GM23338 (cell line): ENCODE data around the gene VSTM2L. TPM values are rescaled to one million over a fixed set of nuclear protein-coding genes. Genes with fewer than 3 reads are reported as not detected.

Experiments used
- ATAC-seq: fragments of 200-7000 bp; cut with Tn5 transposase; 3 replicates; pipeline ENCODE4 v1.9.1; 2020
- DNase-seq: peaks from one replicate; pipeline ENCODE4 v3.0.0-alpha.2; 2015; ENCODE audit warnings: low spot score
- H2AFZ ChIP-seq: fragments of 200-600 bp; sonication (generic); 2 replicates; pipeline ENCODE4 v1.8.0; 2016; ENCODE audit warnings: antibody characterized with exemption, mild to moderate bottlenecking, moderate library complexity
- H3F3A ChIP-seq: fragments of 200-600 bp; sonication (generic); replicated peaks from 2 replicates; pipeline ENCODE4 v1.8.0; 2017; ENCODE audit warnings: antibody characterized with exemption, mixed run types, low read depth
- H3K27ac ChIP-seq: fragments of 200-600 bp; sonication (generic); 2 replicates; pipeline ENCODE4 v1.6.1; 2016; ENCODE audit warnings: low read depth
- H3K27me3 ChIP-seq: fragments of 200-600 bp; sonication (generic); 2 replicates; pipeline ENCODE4 v1.8.0; 2016; ENCODE audit warnings: mild to moderate bottlenecking, mixed run types, moderate library complexity; ENCODE audit not compliant: insufficient read depth
- H3K36me3 ChIP-seq: fragments of 200-600 bp; sonication (generic); 2 replicates; pipeline ENCODE4 v1.8.0; 2016; ENCODE audit warnings: mild to moderate bottlenecking; ENCODE audit not compliant: insufficient read depth
- H3K4me1 ChIP-seq: fragments of 200-600 bp; sonication (generic); 2 replicates; pipeline ENCODE4 v1.8.0; 2016; ENCODE audit warnings: mild to moderate bottlenecking, moderate library complexity; ENCODE audit not compliant: insufficient read depth
- H3K4me2 ChIP-seq: fragments of 200-600 bp; sonication (generic); 2 replicates; pipeline ENCODE4 v1.7.1; 2017; ENCODE audit warnings: mixed run types
- H3K4me3 ChIP-seq: fragments of 200-600 bp; sonication (generic); 2 replicates; pipeline ENCODE4 v1.6.1; 2016; ENCODE audit warnings: mixed run types
- H3K79me2 ChIP-seq: fragments of 200-600 bp; sonication (generic); replicated peaks from 2 replicates; pipeline ENCODE4 v1.8.0; 2017; ENCODE audit warnings: mild to moderate bottlenecking; ENCODE audit not compliant: insufficient read depth
- H3K9me2 ChIP-seq: fragments of 200-600 bp; sonication (generic); 2 replicates; pipeline ENCODE4 v1.8.0; 2017; ENCODE audit not compliant: insufficient read depth
- H4K20me1 ChIP-seq: fragments of 200-600 bp; sonication (generic); replicated peaks from 2 replicates; pipeline ENCODE4 v1.8.0; 2017; ENCODE audit warnings: mild to moderate bottlenecking; ENCODE audit not compliant: insufficient read depth
- H3K27ac Mint-ChIP-seq: 2 replicates; pipeline ENCODE4 v1.8.0; 2020; ENCODE audit warnings: inconsistent platforms, mild to moderate bottlenecking, moderate library complexity, mixed read lengths
- H3K27me3 Mint-ChIP-seq: 3 replicates; pipeline ENCODE4 v1.8.0; 2022; ENCODE audit warnings: low read depth, mild to moderate bottlenecking, moderate library complexity, mixed read lengths, inconsistent platforms; ENCODE audit not compliant: insufficient read depth, poor library complexity
- H3K36me3 Mint-ChIP-seq: 3 replicates; pipeline ENCODE4 v1.8.0; 2021; ENCODE audit warnings: low read depth, mild to moderate bottlenecking, inconsistent platforms, moderate library complexity, mixed read lengths
- H3K4me1 Mint-ChIP-seq: 3 replicates; pipeline ENCODE4 v1.8.0; 2020; ENCODE audit warnings: mild to moderate bottlenecking, inconsistent platforms, mixed read lengths
- H3K4me3 Mint-ChIP-seq: 3 replicates; pipeline ENCODE4 v1.8.0; 2021; ENCODE audit warnings: moderate library complexity, mild to moderate bottlenecking, inconsistent platforms, mixed read lengths
- H3K9me3 Mint-ChIP-seq: 3 replicates; pipeline ENCODE4 v1.8.0; 2020; ENCODE audit warnings: moderate library complexity, mild to moderate bottlenecking, inconsistent platforms, mixed read lengths
- EZH2 ChIP-seq: fragments of 200-600 bp; sonication (generic); IDR thresholded peaks from one replicate; pipeline ENCODE4 v1.8.0; 2017; ENCODE audit warnings: antibody characterized with exemption, mild to moderate bottlenecking, low read depth; ENCODE audit not compliant: unreplicated experiment
- EZH2phosphoT487 ChIP-seq: fragments of 200-600 bp; sonication (generic); IDR thresholded peaks from one replicate; pipeline ENCODE4 v1.8.1; 2018; ENCODE audit warnings: antibody characterized with exemption; ENCODE audit not compliant: unreplicated experiment
- NANOG ChIP-seq: IDR thresholded peaks from 2 replicates; pipeline ENCODE4 v1.6.1; 2016; ENCODE audit warnings: antibody characterized with exemption, borderline replicate concordance
- REST ChIP-seq: IDR thresholded peaks from one replicate; pipeline ENCODE4 v1.6.1; 2018; ENCODE audit warnings: antibody characterized with exemption; ENCODE audit not compliant: unreplicated experiment
- STAT1 ChIP-seq: IDR thresholded peaks from one replicate; pipeline ENCODE4 v1.6.1; 2016; ENCODE audit warnings: antibody characterized with exemption; ENCODE audit not compliant: unreplicated experiment
- ZNF114 ChIP-seq: fragments of 250-450 bp; sonication (Bioruptor Pico); IDR thresholded peaks from 2 replicates; pipeline ENCODE4 v1.5.0; 2020; ENCODE audit warnings: mild to moderate bottlenecking, moderate library complexity
- ZNF331 ChIP-seq: fragments of 250-450 bp; sonication (Bioruptor Pico); IDR thresholded peaks from 2 replicates; pipeline ENCODE4 v1.5.0; 2020; ENCODE audit warnings: low read depth, mild to moderate bottlenecking, moderate library complexity
- polyA plus RNA-seq: library from polyadenylated mRNA; unstranded; fragments of >200 nt; fragmentation: Nextera tagmentation; extraction: Ambion mirVana; gene quantifications from 2 replicates; pipeline ENCODE4 v1.2.1, GENCODE V29; 2016
- total RNA-seq: library from RNA; depleted of rRNA; stranded (reverse); fragments of >200 nt; shearing (Covaris generic); gene quantifications from 2 replicates; pipeline ENCODE4 v1.2.3, GENCODE V29; 2014
- TF ChIP-seq, protein P1 (sequence below): IDR thresholded peaks from 2 replicates; pipeline ENCODE4 v1.6.1; 2016; ENCODE audit warnings: antibody characterized with exemption
- TF ChIP-seq, protein P2 (sequence below), 2 experiments: fragments of 200-600 bp in 1 of 2; sonication (generic) in 1 of 2; conservative IDR thresholded peaks; 2 replicates each; pipeline versions ENCODE4 v1.5.1 to v1.6.1; 2016 to 2017; ENCODE audit warnings: antibody characterized with exemption in 2 of 2, low read depth in 2 of 2, mild to moderate bottlenecking in 2 of 2, moderate library complexity in 1 of 2
- TF ChIP-seq, protein P3 (sequence below): fragments of 250-450 bp; sonication (Bioruptor Pico); IDR thresholded peaks from 2 replicates; pipeline ENCODE4 v1.5.0; 2020; ENCODE audit warnings: mild to moderate bottlenecking, moderate library complexity

Gene VSTM2L
- total and polyA plus RNA-seq, 2 experiments from 2014 or later, result 0.60 to 1.9 TPM

DNA sequence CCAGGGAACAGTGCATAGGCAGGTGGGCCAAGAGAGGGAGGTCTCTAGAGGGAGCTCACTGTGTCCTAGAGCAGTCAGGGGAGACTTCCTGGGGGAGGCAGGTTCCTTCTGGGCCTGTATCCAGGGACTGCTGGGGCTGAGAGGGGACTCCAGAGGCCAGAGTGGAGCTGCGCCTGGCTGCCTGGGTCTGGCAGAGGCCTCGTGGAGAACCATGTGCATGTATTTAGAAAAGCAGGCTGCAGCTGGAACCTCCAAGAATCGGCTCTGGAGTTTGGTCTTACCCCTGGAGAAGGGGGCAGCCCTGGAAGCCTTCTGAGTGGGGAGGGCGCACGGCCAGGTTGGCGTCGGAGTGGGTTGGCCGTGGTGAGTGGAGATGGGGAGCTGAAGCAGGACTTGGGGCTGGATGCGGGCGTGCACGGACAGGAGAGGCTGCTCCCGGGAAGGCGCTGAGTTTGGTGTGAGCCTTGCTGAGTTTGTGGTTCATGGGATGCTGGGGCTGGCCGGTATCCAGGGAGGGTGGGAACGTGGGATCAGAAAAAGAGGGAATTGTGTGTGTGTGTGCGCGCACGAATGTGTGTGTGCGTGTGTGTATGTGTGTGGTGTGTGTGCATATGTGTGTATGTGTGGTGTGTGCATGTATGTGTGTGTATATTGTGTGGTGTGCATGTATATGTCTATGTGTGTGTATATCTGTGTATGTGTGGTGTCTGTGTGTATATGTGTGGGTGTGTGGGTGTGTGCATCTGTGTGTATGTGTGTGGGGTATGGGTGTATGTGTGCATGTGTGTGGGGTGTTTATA, 10.8 kb downstream of the VSTM2L start (continued):
- TF ChIP-seq, protein P1, sequence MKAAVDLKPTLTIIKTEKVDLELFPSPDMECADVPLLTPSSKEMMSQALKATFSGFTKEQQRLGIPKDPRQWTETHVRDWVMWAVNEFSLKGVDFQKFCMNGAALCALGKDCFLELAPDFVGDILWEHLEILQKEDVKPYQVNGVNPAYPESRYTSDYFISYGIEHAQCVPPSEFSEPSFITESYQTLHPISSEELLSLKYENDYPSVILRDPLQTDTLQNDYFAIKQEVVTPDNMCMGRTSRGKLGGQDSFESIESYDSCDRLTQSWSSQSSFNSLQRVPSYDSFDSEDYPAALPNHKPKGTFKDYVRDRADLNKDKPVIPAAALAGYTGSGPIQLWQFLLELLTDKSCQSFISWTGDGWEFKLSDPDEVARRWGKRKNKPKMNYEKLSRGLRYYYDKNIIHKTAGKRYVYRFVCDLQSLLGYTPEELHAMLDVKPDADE, result no peak
- no peak for TF ChIP-seq ZNF114 (CRISPR knock-in tag)
- TF ChIP-seq, protein P2, sequence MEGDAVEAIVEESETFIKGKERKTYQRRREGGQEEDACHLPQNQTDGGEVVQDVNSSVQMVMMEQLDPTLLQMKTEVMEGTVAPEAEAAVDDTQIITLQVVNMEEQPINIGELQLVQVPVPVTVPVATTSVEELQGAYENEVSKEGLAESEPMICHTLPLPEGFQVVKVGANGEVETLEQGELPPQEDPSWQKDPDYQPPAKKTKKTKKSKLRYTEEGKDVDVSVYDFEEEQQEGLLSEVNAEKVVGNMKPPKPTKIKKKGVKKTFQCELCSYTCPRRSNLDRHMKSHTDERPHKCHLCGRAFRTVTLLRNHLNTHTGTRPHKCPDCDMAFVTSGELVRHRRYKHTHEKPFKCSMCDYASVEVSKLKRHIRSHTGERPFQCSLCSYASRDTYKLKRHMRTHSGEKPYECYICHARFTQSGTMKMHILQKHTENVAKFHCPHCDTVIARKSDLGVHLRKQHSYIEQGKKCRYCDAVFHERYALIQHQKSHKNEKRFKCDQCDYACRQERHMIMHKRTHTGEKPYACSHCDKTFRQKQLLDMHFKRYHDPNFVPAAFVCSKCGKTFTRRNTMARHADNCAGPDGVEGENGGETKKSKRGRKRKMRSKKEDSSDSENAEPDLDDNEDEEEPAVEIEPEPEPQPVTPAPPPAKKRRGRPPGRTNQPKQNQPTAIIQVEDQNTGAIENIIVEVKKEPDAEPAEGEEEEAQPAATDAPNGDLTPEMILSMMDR (conservative IDR thresholded peaks at IDR 0.05; ENCODE audit: low read depth in 2 of 2), result no peak

DNA sequence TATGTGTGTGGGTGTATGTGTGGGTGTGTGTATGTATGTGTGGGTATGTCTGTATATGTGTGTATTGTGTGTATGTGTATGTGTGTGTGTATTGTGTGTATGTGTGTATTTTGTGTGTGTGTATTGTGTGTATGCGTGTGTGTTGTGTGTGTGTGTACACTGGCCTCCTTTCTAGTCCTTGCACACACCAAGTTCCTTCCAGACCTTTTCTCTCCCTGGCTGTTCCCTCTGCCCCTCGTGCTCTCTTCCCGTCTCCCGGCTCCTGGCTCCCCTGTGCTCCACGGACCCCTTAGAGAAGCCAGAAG, 11.4 kb downstream of the VSTM2L start:
- Histone ChIP-seq H3K27ac (peak overlapping the region; percentile 79), H3K4me2 (peak overlapping the region; percentile 88), H2AFZ (peak overlapping the region; percentile 98), H3K9me2 (no peaks in the 10 kb centered on the region), H3K27me3 (peaks cover 14% of the 10 kb centered on the region; the same call in 1 of the 2 replicates), H3F3A (peaks cover 10% of the 10 kb centered on the region; the same call in 1 of the 2 replicates), H3K4me1 (peaks cover 47% of the 10 kb centered on the region), H3K79me2 (no peaks in the 10 kb centered on the region), H3K4me3 (peak overlapping the region; percentile 68), H4K20me1 (no peaks in the 10 kb centered on the region), H3K36me3 (no peaks in the 10 kb centered on the region)
- H3K4me1 Mint-ChIP-seq, result peaks cover 60% of the 10 kb centered on the region
- no peaks in the 10 kb centered on the region for H3K9me3 Mint-ChIP-seq
- peak overlapping the region; percentile 79 for H3K4me3 Mint-ChIP-seq
- peaks cover 14% of the 10 kb centered on the region for H3K27me3 Mint-ChIP-seq
- no peaks in the 10 kb centered on the region for H3K36me3 Mint-ChIP-seq
- DNase-seq (no peak), ATAC-seq (no peak)
- no peak overlapping the region for H3K27ac Mint-ChIP-seq
- no peak for TF ChIP-seq ZNF331
- TF ChIP-seq, protein P1, result no peak
- TF ChIP-seq EZH2, result no peak
- TF ChIP-seq REST, result no peak
- TF ChIP-seq ZNF114 (CRISPR knock-in tag), result no peak
- TF ChIP-seq NANOG, result no peak
- TF ChIP-seq EZH2phosphoT487, result no peak
- TF ChIP-seq STAT1, result no peak
- TF ChIP-seq, protein P3, sequence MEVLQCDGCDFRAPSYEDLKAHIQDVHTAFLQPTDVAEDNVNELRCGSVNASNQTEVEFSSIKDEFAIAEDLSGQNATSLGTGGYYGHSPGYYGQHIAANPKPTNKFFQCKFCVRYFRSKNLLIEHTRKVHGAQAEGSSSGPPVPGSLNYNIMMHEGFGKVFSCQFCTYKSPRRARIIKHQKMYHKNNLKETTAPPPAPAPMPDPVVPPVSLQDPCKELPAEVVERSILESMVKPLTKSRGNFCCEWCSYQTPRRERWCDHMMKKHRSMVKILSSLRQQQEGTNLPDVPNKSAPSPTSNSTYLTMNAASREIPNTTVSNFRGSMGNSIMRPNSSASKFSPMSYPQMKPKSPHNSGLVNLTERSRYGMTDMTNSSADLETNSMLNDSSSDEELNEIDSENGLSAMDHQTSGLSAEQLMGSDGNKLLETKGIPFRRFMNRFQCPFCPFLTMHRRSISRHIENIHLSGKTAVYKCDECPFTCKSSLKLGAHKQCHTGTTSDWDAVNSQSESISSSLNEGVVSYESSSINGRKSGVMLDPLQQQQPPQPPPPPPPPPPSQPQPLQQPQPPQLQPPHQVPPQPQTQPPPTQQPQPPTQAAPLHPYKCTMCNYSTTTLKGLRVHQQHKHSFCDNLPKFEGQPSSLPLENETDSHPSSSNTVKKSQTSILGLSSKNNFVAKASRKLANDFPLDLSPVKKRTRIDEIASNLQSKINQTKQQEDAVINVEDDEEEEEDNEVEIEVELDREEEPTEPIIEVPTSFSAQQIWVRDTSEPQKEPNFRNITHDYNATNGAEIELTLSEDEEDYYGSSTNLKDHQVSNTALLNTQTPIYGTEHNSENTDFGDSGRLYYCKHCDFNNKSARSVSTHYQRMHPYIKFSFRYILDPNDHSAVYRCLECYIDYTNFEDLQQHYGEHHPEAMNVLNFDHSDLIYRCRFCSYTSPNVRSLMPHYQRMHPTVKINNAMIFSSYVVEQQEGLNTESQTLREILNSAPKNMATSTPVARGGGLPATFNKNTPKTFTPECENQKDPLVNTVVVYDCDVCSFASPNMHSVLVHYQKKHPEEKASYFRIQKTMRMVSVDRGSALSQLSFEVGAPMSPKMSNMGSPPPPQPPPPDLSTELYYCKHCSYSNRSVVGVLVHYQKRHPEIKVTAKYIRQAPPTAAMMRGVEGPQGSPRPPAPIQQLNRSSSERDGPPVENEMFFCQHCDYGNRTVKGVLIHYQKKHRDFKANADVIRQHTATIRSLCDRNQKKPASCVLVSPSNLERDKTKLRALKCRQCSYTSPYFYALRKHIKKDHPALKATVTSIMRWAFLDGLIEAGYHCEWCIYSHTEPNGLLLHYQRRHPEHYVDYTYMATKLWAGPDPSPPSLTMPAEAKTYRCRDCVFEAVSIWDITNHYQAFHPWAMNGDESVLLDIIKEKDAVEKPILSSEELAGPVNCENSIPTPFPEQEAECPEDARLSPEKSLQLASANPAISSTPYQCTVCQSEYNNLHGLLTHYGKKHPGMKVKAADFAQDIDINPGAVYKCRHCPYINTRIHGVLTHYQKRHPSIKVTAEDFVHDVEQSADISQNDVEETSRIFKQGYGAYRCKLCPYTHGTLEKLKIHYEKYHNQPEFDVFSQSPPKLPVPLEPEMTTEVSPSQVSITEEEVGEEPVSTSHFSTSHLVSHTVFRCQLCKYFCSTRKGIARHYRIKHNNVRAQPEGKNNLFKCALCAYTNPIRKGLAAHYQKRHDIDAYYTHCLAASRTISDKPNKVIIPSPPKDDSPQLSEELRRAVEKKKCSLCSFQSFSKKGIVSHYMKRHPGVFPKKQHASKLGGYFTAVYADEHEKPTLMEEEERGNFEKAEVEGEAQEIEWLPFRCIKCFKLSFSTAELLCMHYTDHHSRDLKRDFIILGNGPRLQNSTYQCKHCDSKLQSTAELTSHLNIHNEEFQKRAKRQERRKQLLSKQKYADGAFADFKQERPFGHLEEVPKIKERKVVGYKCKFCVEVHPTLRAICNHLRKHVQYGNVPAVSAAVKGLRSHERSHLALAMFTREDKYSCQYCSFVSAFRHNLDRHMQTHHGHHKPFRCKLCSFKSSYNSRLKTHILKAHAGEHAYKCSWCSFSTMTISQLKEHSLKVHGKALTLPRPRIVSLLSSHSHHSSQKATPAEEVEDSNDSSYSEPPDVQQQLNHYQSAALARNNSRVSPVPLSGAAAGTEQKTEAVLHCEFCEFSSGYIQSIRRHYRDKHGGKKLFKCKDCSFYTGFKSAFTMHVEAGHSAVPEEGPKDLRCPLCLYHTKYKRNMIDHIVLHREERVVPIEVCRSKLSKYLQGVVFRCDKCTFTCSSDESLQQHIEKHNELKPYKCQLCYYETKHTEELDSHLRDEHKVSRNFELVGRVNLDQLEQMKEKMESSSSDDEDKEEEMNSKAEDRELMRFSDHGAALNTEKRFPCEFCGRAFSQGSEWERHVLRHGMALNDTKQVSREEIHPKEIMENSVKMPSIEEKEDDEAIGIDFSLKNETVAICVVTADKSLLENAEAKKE, result no peak
